SH-SY5Y (cell line): Measurements from ENCODE around the gene WFDC12.

ENCODE experiments used
- GATA2 ChIP-seq: IDR thresholded peaks from 2 replicates; pipeline ENCODE4 v1.6.1; 2011; ENCODE audit warnings: mild to moderate bottlenecking, low read depth, low read length
- GATA3 ChIP-seq: IDR thresholded peaks from 2 replicates; pipeline ENCODE4 v1.6.1; 2011; ENCODE audit warnings: low read depth, mild to moderate bottlenecking, low read length, moderate library complexity

DNA sequence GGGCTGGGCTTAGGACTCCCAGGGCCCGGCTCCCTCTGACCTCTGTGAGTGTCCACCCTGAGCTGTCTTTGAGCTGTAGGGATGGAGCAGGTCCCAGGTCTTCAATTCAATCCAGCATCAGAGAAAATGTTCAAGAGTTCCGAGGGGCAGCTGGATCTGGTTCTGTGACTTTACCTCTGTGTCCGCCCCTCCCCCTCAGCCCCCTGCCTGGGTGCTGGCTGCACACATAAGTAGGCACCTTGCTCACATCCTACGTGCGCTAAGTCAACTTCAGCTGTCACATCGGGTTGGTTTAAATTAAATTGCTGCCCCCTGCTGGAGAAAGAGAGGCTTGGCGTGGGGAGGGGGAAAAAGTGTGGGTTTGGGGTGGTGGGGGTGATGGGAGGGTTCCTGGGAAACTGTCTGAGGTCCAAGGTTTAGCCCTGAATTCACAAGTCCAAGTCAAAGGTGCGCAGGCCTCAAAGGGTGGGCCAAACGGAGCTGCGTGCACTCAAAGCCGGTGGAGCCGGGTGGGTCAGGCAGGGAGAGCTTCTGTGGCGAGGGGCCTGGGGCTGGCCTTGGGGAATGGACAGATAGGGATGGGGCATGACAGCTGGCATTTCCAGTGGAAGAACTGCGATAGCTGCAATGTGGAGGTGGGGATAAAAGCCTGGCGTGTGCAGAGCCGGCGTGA, 12.3 kb downstream of the WFDC12 start:
- TF ChIP-seq GATA3 (no peak), GATA2 (no peak)
